HTR-8/SVneo (cell line): ENCODE results near the gene SNCAIP.
A peak's percentile ranks its signal among the peaks of the same experiment; 100 is the strongest.

Experiments used
- DNase-seq: peaks from one replicate; pipeline ENCODE4 v3.0.0; 2011; ENCODE audit warnings: low spot score, mixed read lengths; ENCODE audit not compliant: insufficient read length
- FAIRE-seq: peaks from 2 replicates; lab custom pipeline; 2011; peaks lifted over from hg19 to GRCh38; lab: Jason Lieb, UNC

The SNCAIP gene

DNA sequence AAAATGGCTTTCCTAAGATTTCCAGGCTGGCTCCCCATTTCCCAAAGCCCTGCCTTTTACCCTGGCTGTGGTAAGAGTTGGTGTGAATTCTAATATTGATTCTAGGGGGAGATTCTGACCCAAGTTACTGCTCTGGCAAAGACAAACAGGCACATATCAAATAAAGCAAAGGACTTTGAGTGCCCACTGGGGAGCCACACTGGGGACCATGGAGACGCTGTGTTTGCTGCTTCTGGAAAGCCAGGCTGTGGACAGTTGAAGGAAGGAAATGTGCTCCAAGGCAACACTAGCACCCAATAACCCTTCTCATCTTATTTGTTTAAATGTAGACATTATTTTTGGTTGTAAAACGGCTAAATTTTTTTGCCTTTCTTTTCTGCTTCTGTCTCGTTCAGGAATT is 78.7 kb downstream of the SNCAIP start:
- DNase-seq, result no peak
- no peak for FAIRE-seq

GRCh38 chr5:122391621-122392020 is 79.6 kb downstream of the SNCAIP start:
- FAIRE-seq (no peak), DNase-seq (no peak)

DNA sequence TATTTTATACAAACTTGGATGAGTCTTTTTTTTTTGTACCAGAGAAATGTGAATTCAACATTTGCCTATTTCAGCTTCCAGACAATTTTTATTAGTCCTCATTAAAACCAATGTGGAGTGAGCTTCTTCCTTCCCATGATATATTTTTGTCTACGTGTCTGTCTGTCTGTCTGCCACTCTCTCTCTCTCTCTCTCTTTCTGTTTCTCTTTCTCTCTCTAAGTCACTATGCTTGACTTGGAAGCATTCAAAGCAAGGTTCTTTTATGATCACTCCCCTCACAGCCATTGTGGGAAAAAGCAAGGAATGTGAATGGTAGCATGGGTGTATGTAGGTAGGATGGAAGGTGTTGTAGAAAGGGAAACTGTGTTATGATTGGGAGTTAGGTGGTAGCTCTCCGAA is 80.2 kb downstream of the SNCAIP start:
- DNase-seq, result no peak
- no peak for FAIRE-seq

GRCh38 chr5:122392824-122393223 is 80.8 kb downstream of the SNCAIP start:
- FAIRE-seq (no peak), DNase-seq (peak; percentile 2)

DNA sequence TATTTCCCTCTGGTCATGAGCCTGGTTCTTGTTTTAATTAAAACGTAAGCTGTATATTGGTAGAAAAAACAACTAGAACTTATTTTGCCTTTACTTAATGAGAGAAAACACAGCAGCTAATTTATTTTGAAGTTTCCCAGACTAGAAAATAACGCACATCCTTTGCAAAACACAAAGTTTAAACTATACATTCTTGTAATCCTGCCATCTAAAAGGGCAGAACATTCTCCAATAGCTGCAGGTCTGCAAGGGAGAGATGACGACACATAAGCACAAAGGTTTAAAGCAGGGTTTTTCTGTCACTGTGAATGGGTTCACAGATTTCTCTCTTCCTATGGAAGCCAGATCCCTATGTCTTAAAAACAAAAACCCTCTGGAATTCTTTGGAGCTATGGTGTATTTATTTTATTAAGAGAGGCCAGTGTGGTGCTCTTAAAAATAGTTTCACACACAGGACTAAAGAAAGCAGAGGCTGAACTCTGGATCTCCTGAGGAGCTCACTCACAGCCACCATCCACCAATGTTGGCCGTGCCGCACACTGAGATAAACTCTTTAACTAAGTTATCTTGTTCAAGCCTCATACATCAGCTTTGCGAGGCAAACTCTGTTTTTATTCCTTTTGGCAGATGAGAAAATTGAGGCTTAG is 82.4 kb downstream of the SNCAIP start:
- no peak for DNase-seq
- FAIRE-seq, result no peak

GRCh38 chr5:122398016-122398415 is 86.0 kb downstream of the SNCAIP start:
- DNase-seq, result no peak
- no peak for FAIRE-seq

- DNase-seq (no peak), FAIRE-seq (no peak)
Measured at GRCh38 chr5:122400341-122400740, 88.3 kb downstream of the SNCAIP start.

DNA sequence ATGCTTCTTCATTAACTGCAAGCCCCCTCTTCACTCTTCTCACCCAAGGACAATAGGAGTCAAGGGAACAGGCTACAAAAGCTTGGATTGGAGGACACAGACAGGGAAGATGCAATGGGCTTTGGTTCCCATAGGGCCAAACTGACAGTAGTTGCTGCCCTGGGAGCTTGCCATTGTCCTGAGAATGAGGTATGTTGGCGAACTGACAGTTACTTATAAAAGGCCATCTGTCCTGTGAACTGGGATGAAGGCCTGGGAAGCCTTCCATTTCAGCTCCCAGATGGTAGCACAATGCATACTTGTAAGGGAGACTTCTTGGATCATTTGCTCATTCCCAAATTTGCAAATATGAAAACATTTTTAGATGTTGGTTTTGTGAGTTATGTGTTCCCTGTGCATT is 88.9 kb downstream of the SNCAIP start:
- FAIRE-seq (no peak), DNase-seq (no peak)

GRCh38 chr5:122401976-122402725 is 90.1 kb downstream of the SNCAIP start:
- no peak for FAIRE-seq
- DNase-seq, result no peak

- DNase-seq, result no peak
- no peak for FAIRE-seq
Measured at GRCh38 chr5:122402955-122403685, 91.1 kb downstream of the SNCAIP start.

GRCh38 chr5:122404018-122404417 is 92.0 kb downstream of the SNCAIP start:
- FAIRE-seq, result no peak
- DNase-seq, result no peak

DNA sequence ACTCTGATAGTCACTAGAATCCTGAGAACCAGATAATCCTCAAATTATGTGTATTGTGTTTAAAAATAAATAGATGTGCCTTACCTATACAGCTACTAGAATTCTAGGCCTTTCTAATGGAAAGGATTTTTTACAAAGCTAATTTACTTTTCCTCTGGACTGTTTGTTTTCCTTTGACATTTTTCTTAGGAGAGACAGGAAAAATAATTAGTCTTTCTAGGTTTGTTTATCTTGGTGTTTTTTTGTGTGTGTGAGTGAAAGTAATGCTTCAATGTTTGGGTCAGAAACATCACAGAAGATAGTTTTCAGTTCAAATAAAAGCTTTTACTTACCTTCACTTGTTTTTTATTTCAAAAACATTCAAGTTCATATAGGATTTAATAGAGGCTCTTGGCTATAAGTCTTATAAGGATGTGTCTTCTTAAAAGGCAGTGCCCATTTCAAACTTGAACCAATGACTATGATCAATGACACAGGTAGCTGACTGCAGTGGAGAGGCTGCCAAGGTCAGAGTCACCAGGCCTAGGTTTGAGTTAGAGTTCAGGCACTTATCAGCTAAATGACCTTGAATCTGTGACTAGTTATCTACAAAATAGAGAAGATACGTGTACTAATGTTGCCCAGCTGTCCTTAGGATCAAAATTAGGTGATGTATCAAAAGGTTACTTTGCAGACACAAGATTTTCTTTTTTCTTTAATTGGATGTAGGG is 92.8 kb downstream of the SNCAIP start:
- FAIRE-seq, result no peak
- DNase-seq, result no peak

DNA sequence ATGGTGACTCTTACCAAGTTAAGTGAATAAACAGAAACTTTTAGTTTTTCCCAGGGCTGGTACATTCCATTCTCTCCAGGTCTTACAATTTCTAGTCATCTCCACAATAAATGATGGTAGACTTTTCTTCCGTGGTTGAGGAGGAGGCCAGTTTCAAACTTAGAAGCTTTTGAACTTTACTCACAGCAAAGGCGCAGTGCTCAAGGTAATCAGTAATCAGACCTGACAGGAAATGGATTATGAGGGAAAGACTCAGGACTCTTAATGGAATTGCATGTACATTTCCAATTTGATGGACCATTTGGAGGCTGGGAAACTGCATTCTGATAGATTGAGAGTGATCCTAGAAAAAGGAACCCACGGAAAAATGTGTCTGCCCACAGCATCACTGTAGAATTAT is 93.7 kb downstream of the SNCAIP start:
- DNase-seq (no peak), FAIRE-seq (no peak)

DNA sequence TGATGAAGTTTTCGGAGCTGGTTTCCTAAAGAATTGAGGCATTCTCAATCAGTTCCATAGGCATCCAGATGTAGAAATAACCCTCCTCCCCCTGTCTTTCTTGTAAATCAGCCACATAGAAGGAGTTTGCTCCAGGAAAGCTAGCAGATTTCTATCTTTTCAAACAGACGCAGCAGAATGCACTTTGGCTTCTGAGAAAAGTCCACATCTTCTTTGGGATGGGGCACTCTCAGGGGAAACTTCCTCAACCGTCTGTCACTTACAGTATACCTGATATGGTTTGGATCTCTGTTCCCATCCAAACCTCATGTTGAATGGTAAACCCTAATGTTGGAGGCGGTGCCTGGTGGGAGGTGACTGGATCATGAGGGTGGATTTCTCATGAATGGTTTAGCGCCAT is 94.1 kb downstream of the SNCAIP start:
- FAIRE-seq (no peak), DNase-seq (no peak)

DNA sequence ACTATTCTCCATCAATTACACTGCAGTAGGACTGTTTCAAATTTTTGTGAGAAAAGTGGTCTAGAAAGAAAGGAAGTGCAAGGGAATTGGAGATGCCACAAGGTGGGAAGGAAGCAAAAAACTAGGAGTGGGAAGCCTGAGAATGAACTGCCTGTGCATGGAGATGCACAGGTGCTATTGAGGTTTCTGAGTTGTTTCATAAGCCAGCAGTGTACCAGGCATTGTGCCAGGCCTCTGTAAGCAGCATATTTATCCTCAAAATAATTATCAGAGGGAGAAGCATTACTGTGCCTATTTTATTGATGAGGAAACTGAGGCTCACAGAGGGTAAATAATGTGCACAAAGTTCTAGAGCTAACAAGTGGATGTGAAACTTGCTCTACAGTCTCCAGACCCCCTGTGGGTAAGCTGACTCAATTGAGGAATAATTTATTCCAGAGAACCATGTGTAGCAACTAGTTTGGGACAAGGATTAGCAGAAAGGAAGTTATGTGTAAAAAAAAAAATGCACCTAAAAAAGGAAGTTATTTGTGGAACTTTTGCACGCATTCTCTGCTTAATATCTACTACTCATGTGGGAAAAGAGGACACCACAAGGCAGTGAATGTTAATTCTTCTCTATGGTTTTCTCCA is 96.7 kb downstream of the SNCAIP start:
- DNase-seq (no peak), FAIRE-seq (no peak)

DNA sequence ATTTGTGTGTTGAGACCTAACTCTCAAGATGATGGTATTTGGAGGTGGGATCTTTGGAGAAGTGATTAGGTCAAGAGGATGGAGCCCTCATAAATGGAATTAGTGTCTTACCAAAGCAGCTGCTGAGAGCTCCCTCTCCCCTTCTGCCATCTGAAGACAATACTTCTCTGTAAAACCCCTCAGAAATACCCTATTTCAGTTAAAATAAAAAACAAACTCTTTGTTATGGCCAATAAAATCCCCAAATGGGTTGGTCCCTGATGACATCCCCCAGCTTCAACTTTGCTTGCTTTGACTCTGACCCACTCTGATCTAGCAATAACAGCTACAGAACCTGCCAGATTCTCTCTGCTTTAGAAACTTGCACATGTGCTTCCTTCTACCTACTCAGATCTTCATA is 100.9 kb downstream of the SNCAIP start:
- DNase-seq, result no peak
- no peak for FAIRE-seq

DNA sequence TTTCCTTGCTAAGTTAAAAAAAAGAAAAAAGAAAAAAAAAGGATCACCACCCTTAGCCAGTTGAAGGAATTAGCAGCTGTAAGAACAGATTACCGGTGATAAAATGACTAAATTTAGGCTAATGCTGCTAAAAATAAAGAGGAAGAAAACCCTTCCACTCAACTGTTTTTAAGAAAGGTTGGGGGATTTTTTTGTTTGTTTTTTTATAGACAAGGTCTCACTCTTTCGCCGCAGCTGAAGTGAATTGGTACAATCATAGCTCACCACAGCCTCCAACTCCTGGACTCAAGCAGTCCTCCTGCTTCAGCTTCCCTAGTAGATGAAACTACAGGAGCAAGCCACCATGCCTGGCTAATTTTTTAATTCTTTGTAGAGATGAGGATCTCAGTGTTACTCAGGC is 101.7 kb downstream of the SNCAIP start:
- DNase-seq, result no peak
- no peak for FAIRE-seq

- peak; percentile 51 for DNase-seq
- peak; percentile 64 for FAIRE-seq
Measured at GRCh38 chr5:122415030-122415800, 103.2 kb downstream of the SNCAIP start.

DNA sequence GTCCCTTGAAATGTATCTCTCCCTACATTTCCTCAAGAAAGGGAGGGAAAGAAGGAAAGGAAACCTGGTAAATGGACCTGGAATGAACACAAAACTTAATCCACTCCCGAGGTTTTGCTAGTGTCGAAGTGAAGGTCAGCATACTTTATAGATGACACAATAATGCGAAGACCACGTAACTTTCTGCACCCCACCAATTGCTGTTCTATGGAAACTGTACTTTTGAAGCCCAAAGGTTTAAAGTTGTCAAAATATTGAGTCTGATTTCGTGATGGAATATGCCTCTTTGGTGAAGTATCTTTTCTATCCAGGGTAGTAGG is 103.7 kb downstream of the SNCAIP start:
- DNase-seq (no peak), FAIRE-seq (no peak)
